Diencephalon (tissue), 1 donor: ENCODE data around the gene EFCAB7. TPM values are rescaled to one million over a fixed set of nuclear protein-coding genes. Genes with fewer than 3 reads are reported as not detected.

ENCODE experiments used
- small RNA-seq: library from RNA; depleted of rRNA; stranded (forward); fragments of <200 nt; gene quantifications from one replicate; pipeline ENCODE3, GENCODE V24; 2014
- total RNA-seq: library from RNA; depleted of rRNA; stranded (reverse); fragments of >200 nt; gene quantifications from one replicate; pipeline ENCODE4 v1.2.3, GENCODE V29; 2014

EFCAB7 gene
- total RNA-seq = 38.3 TPM

GRCh38 chr1:63522891-63523728, at the start of gene EFCAB7, which contains the start of gene ITGB3BP:
Gene EFCAB7 (plus strand): TSS chr1:63523525. CDS start chr1:63525573, 2,048 bp downstream.
Gene ITGB3BP (minus strand): TSS chr1:63523225. CDS start chr1:63523133, 92 bp downstream.

GRCh38 chr1:63593303-63593885, 70.1 kb downstream of the EFCAB7 start, which contains the start of gene PGM1:
Gene PGM1 (plus strand): TSS chr1:63593411. CDS start chr1:63593489, 78 bp downstream.

Small RNA genes lying within 50 kb of the gene (small RNA-seq; reads per million reads assigned to genes)
- gene RF02105 (not detected), gene RF02106 (not detected), gene RF02107 (not detected), gene RF02108 (not detected), gene RF02109 (not detected), gene RF02110 (not detected), gene RN7SL488P (not detected), gene RNU7-123P (not detected)

Other genes starting within 250 kb of the EFCAB7 start
- not detected for gene FOXD3, start 201.0 kb upstream of the EFCAB7 start, total RNA-seq
- 44.3 TPM for gene ALG6, start 155.9 kb upstream of the EFCAB7 start, total RNA-seq
- 18.0 TPM for gene ITGB3BP, start 300 bp upstream of the EFCAB7 start, total RNA-seq
- 30.7 TPM for gene PGM1, start 69.9 kb downstream of the EFCAB7 start, total RNA-seq